GM19397 (cell line): ENCODE data around the gene RIMBP2.

ENCODE experiments used
- ATAC-seq: cut with Tn5 transposase; IDR thresholded peaks from one replicate; pipeline ENCODE4 v1.9.1; 2021; ENCODE audit warnings: mild to moderate bottlenecking, moderate library complexity; ENCODE audit not compliant: unreplicated experiment

RIMBP2 gene

GRCh38 chr12:130454296-130454695 lies 261.8 kb downstream of the RIMBP2 start:
- ATAC-seq = no peak

- no peak for ATAC-seq
Measured at GRCh38 chr12:130452546-130452945, 263.6 kb downstream of the RIMBP2 start.

GRCh38 chr12:130451001-130451930 lies 264.8 kb downstream of the RIMBP2 start:
- no peak for ATAC-seq

- no peak for ATAC-seq
Measured at GRCh38 chr12:130449291-130449690, 266.8 kb downstream of the RIMBP2 start.

GRCh38 chr12:130448044-130448821 lies 267.9 kb downstream of the RIMBP2 start:
- no peak for ATAC-seq

GRCh38 chr12:130447655-130447965 lies 268.5 kb downstream of the RIMBP2 start:
- no peak for ATAC-seq

- no peak for ATAC-seq
Measured at GRCh38 chr12:130446846-130447654, 269.0 kb downstream of the RIMBP2 start.

- ATAC-seq = no peak
Measured at GRCh38 chr12:130444986-130445385, 271.1 kb downstream of the RIMBP2 start.

GRCh38 chr12:130444061-130444460 lies 272.0 kb downstream of the RIMBP2 start:
- ATAC-seq = no peak

- ATAC-seq = no peak
Measured at GRCh38 chr12:130441771-130442760, 274.0 kb downstream of the RIMBP2 start.

GRCh38 chr12:130440411-130441080 lies 275.6 kb downstream of the RIMBP2 start:
- no peak for ATAC-seq

GRCh38 chr12:130439250-130439649 lies 276.8 kb downstream of the RIMBP2 start:
- no peak for ATAC-seq

GRCh38 chr12:130438711-130439110 lies 277.4 kb downstream of the RIMBP2 start:
- no peak for ATAC-seq

- no peak for ATAC-seq
Measured at GRCh38 chr12:130438243-130438620, 277.9 kb downstream of the RIMBP2 start.

- ATAC-seq = no peak
Measured at GRCh38 chr12:130437555-130438242, 278.4 kb downstream of the RIMBP2 start.

- ATAC-seq = no peak
Measured at GRCh38 chr12:130436741-130437501, 279.2 kb downstream of the RIMBP2 start.

GRCh38 chr12:130435826-130436225 lies 280.3 kb downstream of the RIMBP2 start:
- ATAC-seq = no peak

- no peak for ATAC-seq
Measured at GRCh38 chr12:130435331-130435730, 280.8 kb downstream of the RIMBP2 start.
